ENCODE measurements around the gene TIMM10B.

Gene TIMM10B, protein sequence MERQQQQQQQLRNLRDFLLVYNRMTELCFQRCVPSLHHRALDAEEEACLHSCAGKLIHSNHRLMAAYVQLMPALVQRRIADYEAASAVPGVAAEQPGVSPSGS

DNA sequence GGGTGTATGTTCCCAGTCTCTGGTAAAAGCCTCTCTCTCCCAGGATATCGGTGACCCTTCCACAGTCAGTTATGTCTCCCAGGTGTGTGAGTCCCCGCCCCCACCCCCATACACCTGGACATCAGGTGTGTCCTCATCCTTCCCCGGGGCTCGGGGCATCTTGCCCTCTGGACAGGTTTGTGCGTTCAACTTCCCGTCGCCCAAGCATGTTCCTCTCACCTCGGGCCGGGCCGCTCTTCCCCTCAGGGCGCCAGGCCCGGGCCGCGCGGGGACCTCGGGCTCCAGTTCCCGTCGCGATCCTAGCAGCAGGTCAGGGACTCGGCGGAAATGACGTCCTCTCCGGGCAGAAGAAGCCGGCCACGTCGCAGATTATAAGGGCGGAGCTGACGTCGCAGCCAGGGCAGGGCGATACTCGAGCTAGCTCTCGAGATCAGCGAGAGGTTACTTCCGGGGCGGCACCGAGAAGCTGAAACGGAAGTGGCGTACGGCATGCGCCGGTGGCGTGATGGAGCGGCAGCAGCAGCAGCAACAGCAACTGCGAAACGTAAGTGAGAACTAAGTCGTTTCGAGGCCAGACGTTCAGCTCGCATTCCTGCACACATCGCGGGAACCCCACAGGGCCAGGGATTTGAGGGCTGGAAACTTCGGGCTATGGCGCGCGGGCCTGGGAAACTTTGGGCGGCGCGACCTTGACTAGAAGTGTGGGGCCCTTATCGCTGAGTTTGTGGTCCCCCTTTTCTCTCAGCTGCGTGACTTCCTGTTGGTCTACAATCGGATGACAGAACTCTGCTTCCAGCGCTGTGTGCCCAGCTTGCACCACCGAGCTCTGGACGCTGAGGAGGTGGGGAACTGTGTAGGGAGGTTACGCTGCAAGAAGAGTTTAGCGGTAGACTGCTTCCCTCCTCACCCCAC lies at the start of gene TIMM10B, which contains the start of gene ARFIP2:
Gene TIMM10B, plus strand, starts transcription at position 490 of the 912 bp plus-strand sequence. Its CDS starts 16 bp downstream, at position 506.
Gene ARFIP2, minus strand, starts transcription at position 320 of the 912 bp plus-strand sequence. CDS start 910 bp downstream, outside the sequence.
- peak; percentile 88 for DNase-seq

DNA sequence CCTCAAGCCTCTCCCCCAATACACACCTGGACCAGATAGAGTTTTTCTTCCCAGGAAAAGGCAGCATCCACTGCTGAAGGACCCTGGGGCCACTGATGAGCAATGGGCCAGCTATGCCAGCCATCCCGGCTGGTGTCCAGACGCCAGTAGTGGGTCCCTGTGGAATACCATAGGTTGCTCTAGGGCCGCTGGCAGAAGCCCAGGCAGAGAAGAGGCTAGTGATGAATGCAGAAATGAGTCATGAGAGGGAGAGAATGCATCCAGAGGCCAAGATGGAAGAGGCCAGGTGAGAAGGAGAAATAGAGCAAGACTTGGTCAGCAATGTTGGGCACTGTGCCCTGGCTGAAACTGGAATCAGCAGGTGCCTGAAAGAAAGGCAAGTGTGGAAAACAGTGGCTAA lies 49.4 kb upstream of the TIMM10B start:
- no peak for DNase-seq

DNA sequence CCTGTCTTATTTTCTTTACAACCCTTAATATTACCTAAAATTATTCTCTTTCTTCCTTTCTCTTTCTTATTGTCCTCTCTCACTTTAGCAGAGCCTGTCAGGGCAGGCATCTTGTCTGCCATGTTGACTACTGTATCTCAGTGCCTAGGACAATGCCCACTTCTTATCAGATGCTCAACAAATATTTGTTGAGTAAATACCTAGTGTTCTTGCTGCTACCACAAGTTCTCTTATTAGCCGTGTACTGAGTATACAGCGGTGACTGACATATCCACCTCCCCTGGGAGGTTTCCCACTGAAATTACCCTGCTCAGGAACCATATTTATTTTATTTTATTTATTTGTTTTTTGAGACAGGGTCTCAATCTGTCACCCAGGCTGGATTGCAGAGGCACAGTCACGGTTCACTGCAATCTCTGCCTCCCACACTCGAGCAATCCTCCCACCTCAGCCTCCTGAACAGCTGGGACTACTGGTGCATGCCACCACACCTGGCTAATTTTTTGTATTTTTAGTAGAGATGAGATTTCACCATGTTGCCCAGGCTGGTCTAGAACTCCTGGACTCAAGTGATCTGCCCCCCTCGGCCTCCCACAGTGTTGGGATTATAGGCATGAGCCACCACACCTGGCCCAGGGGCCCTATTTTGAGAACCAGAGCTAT lies 47.2 kb upstream of the TIMM10B start:
- DNase-seq, result no peak

DNA sequence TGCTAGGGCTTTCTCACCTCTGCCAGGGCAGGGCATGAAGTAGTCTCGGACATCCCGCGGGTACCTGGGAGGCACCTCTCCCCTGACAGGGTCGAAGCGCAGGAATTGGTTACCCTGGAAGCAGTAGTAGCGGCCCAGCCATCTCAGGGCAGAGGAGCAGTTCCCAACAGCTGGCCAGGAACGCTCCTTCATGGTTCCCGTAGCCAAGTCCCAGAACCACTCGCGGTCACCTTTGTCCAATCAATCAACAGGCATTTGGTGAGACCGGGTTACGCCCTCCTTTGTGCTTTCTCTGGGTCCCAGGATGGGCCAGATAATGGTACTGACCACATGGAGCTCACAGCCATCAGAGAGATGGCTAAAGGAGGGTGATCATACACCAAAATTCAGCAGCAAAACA lies 43.9 kb upstream of the TIMM10B start:
- DNase-seq, result no peak

DNA sequence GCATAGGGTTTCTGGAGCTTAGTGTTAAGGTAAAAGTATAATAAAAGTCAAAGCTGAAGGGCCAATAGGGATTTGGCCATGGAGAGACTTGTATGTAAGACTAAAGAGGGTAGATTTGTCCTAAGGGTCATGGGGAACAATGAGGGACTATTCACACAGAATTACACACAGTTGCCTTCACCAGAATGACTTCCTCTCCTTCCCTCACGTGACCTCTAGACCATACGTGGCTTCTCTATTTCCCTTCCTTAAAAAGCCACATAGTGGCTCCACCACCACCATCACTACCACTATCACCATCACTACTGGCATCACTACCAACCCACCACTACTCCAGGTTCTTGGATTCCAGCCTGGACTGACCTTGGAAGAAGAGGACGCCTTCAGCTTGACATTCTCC lies 43.3 kb upstream of the TIMM10B start:
- DNase-seq, result no peak

DNA sequence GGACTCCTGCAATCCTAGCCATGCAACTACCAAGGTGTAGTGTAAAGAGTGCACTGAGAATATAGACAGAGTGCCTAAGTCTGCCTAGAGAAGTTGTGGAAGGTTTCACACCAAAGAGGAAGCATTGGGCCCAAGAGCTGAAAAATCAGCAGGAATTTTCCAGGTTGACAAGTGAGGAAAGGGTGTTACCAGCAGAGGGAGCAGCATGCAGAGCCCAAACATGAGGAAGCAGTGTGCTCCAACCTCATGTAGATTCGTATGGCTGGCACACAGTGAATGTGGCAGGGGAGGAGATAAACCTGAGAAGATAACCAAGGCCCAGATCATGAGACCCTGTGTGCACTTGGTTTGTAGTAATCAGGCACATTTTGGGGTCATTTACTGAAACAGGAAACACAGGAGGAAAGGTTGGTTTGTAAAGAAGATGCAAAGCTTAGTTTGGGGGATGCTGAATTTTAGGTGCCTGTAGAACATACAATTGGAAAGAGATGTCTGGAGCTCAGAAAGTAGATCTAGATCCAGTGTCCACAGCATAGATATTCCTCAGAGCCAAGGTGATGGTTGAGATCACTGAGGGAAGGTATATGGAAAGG lies 42.2 kb upstream of the TIMM10B start:
- DNase-seq, result no peak

DNA sequence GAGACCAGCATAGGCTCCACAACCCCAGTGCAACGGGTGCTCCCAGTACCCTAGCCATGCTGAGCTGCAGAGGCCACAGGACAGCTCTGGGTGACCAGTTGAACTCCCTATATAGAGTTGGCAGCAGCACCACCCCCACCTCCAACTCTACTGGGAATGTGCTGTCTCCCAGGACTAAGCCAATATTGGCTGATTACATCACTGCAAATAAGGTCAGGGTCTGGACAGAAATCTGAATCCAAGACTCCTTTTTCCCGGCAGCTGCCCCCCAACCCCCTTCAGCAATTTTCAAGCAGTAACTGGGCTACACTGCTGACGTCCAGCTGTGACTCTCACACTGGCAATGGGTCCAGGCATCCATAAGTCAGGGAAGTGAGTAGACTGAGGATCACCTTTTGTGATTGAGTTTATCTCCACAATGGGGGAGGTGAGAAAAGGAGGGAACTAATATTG lies 40.4 kb upstream of the TIMM10B start, which contains the start of gene HPX:
Gene HPX, minus strand, starts transcription at position 82 of the 453 bp plus-strand sequence. Its CDS starts 24 bp downstream, at position 58.
- DNase-seq, result no peak

DNA sequence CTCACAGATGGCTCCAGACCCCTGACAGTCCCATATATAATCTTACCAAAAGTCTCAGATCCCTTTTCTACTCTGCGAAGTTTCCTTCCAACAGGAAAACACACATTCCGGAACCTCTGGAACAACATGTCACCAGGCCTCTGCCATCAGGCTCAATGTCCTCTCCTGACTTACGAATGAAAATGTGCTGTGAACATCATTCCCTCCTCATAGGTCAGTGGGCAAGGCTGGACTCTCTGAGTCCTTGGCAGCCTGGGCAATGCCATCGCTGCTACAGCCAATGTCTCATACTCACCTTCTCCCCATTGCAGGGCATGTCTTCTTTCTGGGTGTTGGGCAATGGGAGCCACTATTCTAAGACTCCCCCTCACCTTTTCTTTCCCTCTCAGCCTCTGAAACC lies 38.9 kb upstream of the TIMM10B start:
- DNase-seq, result no peak

DNA sequence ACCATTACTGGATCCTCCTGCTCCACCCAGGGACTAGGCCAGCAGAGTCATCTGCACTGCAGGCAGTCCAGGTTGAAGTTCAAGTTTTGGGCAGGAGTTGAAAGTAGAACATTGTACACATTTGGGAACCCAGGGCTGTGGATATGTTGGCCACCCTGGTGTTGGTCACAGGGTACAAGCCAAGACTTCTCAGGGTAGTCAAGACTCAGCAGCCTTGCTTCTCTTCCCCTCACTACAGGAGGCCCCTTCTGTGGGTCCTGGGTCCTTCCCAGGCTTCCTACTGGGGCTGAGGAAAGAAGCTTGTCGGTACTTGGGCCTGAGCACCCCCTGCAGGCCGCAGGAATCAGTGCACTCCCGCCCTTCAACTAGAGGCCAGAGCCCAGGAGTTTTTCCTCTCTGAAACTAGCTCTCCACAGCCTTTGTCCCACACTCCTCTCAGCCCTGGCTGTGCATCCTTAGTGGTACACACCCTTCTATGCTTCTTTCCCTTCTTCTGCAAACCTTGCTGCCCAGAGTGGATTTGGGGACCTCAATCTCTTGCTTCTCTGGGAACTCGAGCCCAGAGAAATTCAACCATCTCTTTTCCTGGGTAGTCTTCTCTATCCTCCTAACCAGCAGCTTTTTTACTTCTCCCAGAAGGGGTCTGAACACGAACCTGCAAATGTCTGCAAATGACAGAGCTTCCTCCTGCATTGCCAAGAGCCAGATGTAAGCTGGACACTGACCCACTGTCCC lies 37.9 kb upstream of the TIMM10B start:
- DNase-seq, result no peak

DNA sequence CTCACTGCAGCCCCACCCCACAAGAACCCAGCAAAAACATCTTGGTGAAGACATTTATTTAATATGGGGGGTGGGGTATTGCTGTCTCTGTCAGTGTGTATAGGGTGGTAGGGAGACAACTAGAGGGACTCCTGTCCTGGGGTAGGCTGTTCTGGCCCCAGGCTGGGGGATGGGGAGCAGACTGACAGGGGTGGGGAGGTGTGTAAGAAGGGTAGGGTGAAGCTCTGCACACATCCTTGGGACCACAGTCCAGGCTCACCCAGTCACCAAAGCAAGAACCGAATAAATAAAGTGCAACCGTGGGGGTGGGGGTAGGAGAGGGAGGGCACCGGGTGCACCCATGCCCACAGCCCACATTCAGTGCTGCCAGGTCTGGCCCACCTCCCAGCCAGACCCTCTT lies 32.7 kb upstream of the TIMM10B start:
- DNase-seq, result no peak

DNA sequence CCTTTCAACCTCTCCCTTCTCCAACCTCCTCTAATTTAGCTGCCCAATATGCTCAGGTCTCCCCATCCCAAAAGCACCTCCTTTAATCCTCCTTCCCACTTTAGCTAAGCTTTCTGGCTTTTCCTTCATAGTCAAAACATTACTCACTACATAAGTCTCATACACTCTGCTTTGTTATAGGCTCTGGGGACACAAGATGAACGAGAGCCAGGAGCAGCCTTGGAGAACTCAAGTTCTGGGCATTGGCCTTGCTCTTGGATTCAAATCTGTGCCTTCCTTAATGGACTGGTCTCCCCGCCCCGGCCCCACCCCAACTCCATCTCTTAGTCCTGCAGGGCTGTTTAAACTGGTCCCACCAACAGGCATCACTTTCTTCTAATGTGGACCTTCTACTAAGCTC lies 29.1 kb upstream of the TIMM10B start:
- DNase-seq, result no peak

DNA sequence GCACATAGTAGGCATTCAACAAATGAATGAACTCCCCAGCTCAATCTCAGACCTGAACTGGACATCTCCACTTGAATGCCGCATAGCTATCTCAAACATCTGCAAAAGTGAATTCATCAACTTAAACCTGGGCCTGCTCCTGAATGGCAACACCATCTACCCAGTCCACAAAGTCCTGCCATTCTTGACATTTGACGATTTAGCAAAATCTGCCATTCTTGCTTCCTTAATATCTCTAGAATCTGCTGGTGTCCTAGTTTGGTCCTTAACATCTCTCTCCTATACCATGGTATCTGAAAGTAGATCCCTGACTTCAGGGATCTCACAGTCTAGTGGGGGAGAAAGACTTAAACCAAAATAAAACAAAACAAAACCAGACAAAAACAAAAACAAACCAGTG lies 28.1 kb upstream of the TIMM10B start:
- no peak for DNase-seq

DNA sequence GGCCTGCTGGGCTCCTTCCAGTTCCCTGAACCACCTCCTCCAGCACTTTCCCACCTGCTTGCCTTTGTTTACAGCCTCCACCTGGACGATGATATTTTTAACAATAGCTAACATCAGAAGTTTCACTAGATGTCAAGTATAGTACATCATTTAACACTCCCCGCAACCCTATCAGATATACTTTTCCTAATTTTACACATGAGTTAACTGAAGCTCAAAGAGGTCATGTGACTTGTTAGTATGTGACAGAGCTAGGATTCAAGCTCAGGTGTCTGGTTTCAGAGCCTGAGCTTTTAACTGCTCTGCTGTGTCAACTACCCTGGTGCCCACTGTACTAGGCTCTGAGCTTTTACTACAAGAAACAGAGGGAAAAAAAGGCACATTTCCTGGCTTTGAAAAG lies 26.2 kb upstream of the TIMM10B start:
- no peak for DNase-seq

DNA sequence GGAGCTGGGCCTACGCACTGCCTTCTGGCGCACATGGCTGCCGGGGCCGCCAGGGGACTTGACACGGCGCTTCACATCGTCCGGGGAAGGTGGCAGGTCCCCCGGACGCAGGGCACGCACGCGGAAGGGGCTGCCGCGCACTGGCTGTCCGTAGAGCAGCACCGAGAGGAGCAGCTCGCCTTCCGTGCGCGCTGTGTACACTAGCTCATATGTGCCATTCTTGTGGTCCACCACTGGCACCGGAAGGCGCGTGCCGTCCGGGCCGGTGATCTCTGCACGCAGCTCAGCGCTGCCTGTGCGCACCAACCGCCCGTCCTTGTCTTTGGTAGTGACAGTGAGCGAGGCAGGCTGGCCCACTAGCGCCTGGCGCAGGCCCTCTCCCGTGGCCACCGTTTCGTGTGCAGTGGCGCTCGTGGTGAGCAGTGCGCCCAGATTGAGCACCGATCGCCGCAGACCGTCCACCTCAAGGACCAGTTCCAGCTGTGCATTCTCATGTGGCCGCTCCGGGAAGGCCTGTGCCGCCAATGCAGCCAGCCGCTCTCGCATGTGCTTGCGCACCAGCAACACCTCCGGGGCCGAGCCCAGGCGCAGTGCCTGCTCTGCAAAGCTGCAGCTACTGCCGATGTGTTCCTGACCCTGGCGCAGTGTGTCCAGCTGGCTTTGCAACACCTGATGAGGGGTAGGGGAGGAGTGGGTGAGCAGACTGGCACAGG lies 24.8 kb upstream of the TIMM10B start:
- no peak for DNase-seq

DNA sequence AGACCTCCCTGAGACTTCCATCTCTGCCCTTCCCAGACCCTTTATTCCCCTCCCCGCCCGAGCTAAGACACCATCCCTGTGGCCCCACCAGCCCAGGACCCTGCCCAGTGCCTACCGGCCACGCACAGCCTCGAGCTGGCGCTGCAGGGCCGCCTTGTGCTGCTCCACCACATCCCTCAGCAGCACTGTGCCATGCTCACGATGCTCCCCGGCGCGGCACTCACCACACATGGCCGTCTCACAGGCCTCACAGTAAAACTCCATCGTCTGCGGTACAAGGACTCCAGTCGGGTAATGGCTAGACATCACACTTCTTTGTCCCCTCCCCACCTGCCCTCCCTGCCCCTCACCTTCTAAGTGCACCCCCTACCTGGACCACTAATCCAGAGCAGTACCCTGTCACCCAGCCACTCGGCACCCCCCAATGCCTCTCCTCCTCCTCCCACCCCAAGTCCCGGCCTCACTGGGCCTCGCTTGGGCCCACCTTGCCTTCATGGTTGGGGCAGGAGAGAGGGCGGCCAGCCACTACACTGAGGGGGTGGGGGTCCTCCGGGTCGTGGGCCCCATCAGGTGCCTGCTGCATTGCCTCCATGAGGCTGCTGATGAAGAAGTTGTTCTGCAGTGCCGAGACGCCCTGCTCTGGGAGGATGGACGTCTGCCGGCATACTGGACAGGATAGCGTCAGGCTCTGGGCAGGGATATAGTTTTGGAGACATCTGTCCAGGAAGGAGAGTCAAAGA lies 23.6 kb upstream of the TIMM10B start:
- DNase-seq, result no peak

DNA sequence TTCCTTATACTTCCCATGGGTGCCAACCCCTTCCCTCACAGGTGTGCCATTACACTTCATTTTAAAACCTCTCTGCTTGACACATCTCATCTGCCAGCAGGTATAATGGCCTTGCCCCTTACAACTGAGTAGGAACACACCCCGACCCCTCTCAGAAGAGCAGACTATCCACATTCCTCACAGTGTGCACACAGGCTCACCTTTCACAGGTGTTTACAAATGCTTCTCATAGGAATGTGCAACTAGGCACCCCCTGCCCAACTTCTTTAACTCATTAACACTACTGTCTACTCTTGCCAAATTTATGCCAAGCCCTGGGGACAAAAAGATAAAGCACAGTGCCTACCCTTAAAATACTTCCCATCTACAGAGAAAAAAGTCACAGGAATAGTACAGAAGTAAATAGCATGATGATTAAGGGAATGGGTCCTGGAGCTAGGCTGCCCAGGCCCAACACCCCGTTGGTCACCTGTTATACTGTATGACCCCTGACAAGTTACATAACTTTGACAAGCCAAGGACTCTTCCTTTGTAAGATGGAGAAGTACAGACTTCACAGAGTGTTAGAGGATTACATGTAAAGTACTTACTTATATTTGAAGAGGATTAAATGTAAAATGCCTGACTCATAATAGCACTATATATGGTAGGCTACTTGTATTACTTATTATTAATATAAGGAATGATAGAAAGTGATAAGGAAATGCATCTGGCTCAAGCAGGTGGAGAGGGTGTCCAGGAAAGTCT lies 22.8 kb upstream of the TIMM10B start:
- DNase-seq, result no peak

DNA sequence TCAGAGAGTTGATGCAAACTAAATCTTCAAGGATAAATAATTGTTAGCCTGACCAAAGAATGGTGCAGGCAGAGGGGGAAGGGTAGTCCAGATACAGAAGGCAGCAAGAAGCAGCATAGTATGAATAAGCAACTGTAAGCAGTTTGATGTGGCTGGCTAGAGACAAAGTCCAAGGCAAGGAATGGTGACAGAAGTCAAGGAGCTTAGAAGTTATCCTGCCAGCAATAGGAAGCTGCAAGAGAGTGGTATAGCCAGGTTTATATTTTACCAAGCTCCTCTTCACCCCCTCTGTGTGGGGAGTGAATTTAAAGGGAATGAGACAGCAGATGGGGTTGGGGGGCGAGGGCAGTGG lies 22.2 kb upstream of the TIMM10B start:
- no peak for DNase-seq

DNA sequence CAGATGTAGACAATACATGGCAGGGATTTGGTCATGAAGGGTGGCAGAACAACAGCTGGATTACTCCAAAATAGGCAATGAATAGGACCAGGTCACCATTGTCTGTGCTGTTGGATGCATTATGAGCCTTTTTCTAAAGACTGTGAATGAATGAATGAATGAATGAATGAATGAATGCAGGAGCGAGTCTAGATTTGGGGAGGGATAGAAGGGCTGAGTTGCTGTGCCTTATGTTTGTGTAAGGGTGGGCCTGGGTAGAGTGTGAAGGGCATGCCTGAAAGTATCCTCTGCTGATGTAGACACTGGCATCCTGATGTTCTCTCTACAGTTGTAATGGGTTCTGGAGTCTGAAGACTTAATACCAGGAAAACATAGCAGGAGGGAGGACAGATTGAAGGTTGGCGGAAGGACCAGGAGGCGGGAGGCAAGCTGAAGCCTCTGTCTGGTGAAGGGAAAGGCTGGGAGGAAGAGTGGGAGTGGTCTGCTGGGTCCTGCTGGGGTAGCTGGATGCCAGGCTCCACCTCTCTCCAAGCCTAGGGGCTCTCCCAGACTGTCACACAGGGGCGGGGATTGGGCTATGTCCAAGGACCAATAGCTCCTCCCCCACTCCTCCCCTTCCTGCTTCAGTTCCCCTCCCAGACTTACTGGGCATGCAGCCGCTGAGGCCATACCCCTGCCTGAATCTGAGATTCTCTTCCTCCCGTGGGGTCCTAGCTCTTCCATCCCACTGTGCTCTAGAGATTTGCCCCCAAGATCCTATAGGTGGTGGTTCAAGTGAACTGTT lies 12.4 kb upstream of the TIMM10B start:
- DNase-seq, result no peak

DNA sequence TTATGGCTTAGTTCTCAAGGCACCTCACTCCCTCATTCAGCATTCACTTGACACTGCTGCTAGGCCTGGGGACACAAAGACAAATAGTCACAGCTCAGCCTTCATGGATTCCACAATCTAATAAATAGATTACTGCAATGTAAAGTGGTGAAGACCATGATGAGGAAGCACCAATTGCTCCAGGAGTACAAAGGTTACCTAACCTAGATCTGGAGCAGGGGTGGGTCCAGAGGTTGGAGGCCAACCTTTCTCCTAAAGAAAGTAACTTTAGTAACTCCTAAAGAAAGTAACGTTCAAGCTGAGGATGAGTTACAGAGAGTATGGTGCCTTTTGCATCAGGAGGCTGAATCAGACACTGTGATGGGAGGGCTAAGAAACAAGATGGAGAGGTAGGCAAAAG lies 11.7 kb upstream of the TIMM10B start:
- DNase-seq, result no peak

DNA sequence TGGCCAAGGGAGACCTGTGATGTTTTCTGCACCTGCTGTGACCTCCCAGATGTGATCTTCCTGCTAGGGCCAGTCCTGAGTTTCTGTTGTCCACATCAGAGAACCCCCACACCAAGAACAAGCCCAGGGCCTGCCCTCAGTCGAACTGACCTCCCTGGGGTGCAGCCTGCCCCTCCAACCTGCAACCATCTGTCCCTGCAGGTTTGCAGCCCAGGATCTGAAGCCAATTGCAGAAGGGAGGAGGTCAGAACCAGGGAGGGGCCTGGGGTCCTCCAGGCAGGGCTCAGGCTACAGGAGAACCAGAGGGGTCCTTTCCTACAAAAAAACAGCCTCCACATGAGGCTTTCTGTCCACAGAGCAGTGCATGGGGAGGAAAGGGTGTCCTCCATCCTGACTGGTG lies 8.4 kb upstream of the TIMM10B start:
- no peak for DNase-seq

All from NCI-H1417 treated with DMSO at 0.1 percent for 48 hours (cell line).